ENCODE data around the gene FOXP2. TPM values are rescaled to one million over a fixed set of nuclear protein-coding genes. Genes with fewer than 3 reads are reported as not detected.

FOXP2 gene
- total RNA-seq, 1 donor from 2014 or later = not detected

DNA sequence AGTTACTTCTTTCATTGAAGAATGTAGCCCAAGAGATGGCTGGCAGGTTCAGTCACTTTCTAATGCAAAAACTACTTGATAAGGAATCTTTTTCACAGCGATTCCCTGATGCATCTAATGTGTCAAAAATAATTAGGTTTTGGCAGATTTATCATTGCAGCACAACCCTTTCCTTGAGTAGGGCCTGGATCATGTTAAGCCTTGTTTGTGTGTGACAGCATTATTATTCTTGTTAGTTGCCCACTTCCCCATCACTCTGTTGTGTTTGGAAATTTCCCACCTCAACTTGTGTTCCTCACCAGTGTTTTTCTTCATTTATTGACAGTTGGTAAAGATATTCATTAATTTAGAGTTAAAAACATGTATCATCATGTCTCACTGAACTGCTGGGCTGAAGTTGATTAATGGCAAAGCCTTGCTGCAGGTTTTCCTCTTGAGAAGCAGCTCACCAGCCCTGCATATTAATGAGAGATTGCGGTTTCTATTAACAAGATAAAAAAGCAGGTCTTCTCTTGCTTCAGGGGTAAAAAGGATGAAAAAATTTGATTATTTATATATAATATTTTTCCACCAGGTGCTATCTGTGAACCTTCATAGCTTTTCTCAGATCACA lies 273.9 kb downstream of the FOXP2 start:
- ATAC-seq (ENCODE audit: low read depth) (no peak), DNase-seq (no peak)
- no peaks in the 10 kb centered on the region for H3K9me3 Mint-ChIP-seq
- CTCF ChIA-PET = no interaction called here
- H3K4me3 Mint-ChIP-seq = no peak overlapping the region
- H3K27ac Mint-ChIP-seq = no peak overlapping the region
- H3K4me1 Mint-ChIP-seq = no peaks in the 10 kb centered on the region
- POLR2A ChIA-PET = no interaction called here
- intact Hi-C loops (cut with micrococcal nuclease) = no loop called here
- H3K27me3 Mint-ChIP-seq = no peaks in the 10 kb centered on the region
- TF ChIP-seq CTCF (IDR thresholded peaks at IDR 0.05) = no peak
- no peaks in the 10 kb centered on the region for H3K36me3 Mint-ChIP-seq (ENCODE audit: low read depth)

DNA sequence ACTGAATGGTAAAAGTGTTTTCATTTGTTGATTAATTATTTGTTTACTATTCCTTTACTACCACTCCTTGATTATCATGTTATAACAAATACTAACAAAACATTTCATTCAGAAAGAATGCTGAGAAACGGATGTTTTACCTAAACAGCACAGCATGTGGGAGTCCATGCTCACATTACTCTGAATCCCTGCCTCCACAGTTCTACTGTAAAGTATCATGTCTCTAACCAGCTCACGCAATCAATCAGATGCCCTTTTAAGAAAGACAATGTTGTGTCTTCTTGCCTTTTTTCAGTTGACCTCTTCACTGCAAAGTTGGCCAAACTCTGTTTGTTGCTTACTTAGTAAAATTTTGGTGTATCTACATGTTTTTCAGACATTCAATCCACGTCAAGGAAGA lies 274.8 kb downstream of the FOXP2 start:
- POLR2A ChIA-PET = no interaction called here

DNA sequence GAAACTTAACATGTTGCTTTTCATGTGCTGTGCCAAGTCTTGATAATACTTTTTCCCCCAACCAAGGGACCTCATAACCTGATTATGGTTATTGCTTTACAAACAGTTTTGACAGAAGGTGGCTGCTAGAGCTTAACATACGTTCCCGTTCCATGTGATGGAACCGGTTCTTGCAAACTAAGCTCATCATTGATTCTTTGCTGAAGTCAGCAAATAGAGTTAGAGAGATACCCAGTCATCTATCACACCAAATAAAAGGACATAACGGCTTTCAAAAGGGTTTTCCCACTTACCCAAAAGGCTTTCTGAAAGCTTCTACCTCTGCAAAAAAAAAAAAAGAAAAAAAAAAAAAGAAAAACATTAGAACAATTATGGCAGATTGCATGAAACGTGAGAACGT lies 277.0 kb downstream of the FOXP2 start:
- no peak for TF ChIP-seq CTCF (IDR thresholded peaks at IDR 0.05)
- Mint-ChIP-seq H3K27me3 (no peaks in the 10 kb centered on the region), H3K4me1 (no peaks in the 10 kb centered on the region), H3K27ac (no peak overlapping the region), H3K9me3 (no peaks in the 10 kb centered on the region), H3K4me3 (no peak overlapping the region), H3K36me3 (ENCODE audit: low read depth) (no peaks in the 10 kb centered on the region)
- POLR2A ChIA-PET = no interaction called here
- DNase-seq = no peak
- no peak for ATAC-seq (ENCODE audit: low read depth)
- intact Hi-C loops (cut with micrococcal nuclease) = no loop called here
- CTCF ChIA-PET = no interaction called here

More for the DNA sequence above, 274.8 kb downstream of the FOXP2 start:
- CTCF ChIA-PET = no interaction called here
- no peak overlapping the region for H3K4me3 Mint-ChIP-seq
- TF ChIP-seq CTCF (IDR thresholded peaks at IDR 0.05) = no peak
- H3K4me1 Mint-ChIP-seq = no peaks in the 10 kb centered on the region
- no peaks in the 10 kb centered on the region for H3K36me3 Mint-ChIP-seq (ENCODE audit: low read depth)
- no peak overlapping the region for H3K27ac Mint-ChIP-seq
- intact Hi-C loops (cut with micrococcal nuclease) = no loop called here
- no peak for DNase-seq
- no peaks in the 10 kb centered on the region for H3K27me3 Mint-ChIP-seq
- H3K9me3 Mint-ChIP-seq = no peaks in the 10 kb centered on the region
- no peak for ATAC-seq (ENCODE audit: low read depth)

DNA sequence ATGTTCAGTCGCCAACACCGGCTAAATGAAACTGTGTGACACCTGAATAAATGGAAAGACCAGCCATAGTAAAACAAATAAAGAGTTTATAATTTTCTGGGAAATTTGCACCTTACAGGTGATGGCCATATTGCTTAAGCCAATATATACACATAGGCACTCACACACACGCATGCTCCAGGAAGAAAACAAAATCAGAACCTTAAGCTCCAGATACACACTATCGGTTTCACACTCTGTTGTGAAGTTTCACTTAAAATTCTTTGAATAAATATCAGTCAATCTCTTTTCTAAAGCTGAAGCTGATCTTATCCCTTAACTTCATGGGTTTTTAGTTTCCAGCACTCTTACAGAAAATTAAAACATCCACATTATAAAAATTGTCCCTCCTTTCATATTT lies 280.6 kb downstream of the FOXP2 start:
- Mint-ChIP-seq H3K9me3 (no peaks in the 10 kb centered on the region), H3K36me3 (ENCODE audit: low read depth) (no peaks in the 10 kb centered on the region), H3K4me3 (no peak overlapping the region), H3K27me3 (no peaks in the 10 kb centered on the region), H3K4me1 (no peaks in the 10 kb centered on the region), H3K27ac (no peak overlapping the region)
- intact Hi-C loops (cut with micrococcal nuclease) = no loop called here
- TF ChIP-seq CTCF (IDR thresholded peaks at IDR 0.05) = no peak
- ATAC-seq (ENCODE audit: low read depth) = no peak
- no peak for DNase-seq
- POLR2A ChIA-PET = no interaction called here
- CTCF ChIA-PET = no interaction called here

DNA sequence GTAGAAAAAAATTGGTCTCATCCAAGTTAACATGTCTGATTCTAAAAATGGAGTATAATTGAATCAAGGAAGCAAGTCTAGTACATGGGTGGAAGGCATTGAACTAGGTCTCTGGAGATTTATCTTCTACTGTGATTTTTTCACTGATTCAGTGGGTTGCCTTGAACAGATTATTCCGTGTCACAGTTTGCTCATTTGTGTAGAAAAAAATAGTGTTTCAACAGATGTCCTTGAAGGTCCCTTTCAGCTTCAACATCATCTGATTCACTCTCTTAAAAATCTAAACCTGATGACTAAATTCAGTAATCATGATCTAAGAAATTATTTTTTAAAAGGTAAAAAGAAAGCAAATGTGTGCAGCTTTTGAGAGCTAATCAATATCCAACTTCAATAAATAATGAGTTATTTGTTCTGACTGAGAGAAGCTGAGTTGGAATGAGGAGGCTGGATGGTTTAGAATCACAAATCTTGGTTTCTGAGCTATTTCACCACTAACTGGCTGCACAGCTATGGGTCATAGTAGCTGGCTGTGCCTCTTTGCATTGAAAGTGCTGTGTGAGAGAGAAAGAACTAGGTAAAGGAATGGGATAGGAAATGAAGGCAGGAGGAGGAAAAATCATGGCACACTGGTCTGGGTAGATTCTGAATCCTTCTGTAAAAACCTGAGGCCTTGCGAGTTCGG lies 285.8 kb downstream of the FOXP2 start:
- CTCF ChIA-PET = no interaction called here
- no peaks in the 10 kb centered on the region for H3K9me3 Mint-ChIP-seq
- intact Hi-C loops (cut with micrococcal nuclease) = no loop called here

More for the DNA sequence above, 285.8 kb downstream of the FOXP2 start:
- Mint-ChIP-seq H3K27me3 (no peaks in the 10 kb centered on the region), H3K27ac (no peak overlapping the region), H3K36me3 (ENCODE audit: low read depth) (no peaks in the 10 kb centered on the region), H3K4me1 (no peaks in the 10 kb centered on the region), H3K4me3 (no peak overlapping the region)
- TF ChIP-seq CTCF (IDR thresholded peaks at IDR 0.05) = no peak
- DNase-seq (no peak), ATAC-seq (ENCODE audit: low read depth) (no peak)
- POLR2A ChIA-PET = no interaction called here

Measured in activated B cell treated with CpG ODN at 0.5 μM for 24 hours (primary cell).